HG03097 (cell line): ENCODE results near the gene GRM7.

Experiments used
- ATAC-seq: cut with Tn5 transposase; IDR thresholded peaks from one replicate; pipeline ENCODE4 v1.9.1; 2021; ENCODE audit not compliant: unreplicated experiment, low FRiP score

Gene GRM7

DNA sequence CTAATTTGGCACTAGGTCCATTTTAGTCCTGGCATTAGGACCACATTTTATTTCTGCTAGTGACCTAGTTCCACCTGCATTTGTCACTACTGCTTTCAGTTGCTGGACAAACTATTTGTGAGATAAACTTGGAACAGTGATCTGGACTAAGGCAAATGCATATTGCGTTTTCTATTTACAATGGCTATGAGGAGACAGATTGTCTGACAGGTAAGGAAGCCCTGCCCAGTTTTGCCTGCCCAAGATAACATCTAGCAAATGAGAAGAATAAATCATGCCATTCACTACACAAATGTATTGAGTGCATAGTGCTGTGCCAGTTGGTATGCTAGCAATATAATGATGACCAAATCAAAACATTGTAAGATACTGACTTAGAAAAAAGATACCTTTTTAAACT lies 245.7 kb downstream of the GRM7 start:
- no peak for ATAC-seq

DNA sequence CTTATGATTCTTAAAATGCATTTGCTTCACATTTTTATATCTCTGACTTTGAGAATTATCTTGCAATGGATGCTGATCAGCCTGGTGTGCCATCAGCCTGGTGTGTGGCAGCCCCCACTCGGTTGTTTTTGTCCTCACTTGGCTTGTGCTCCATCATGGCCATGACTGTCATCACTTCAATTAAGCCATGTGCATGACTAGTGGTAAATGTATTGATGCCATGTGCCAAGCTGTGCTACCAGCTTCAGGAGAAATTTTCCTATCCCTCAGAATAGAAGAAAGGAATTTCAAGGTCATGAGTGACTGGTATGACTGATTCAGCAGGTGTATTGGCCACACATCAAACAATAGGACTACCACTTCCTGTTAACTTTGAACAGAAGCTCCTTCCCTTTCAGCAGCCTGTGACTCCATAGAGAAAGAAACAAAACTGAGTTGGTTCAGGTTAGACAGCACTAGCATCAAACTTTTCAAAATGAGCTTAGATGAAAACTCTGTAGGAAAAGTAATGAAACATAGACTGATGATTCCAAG lies 251.7 kb downstream of the GRM7 start:
- no peak for ATAC-seq

DNA sequence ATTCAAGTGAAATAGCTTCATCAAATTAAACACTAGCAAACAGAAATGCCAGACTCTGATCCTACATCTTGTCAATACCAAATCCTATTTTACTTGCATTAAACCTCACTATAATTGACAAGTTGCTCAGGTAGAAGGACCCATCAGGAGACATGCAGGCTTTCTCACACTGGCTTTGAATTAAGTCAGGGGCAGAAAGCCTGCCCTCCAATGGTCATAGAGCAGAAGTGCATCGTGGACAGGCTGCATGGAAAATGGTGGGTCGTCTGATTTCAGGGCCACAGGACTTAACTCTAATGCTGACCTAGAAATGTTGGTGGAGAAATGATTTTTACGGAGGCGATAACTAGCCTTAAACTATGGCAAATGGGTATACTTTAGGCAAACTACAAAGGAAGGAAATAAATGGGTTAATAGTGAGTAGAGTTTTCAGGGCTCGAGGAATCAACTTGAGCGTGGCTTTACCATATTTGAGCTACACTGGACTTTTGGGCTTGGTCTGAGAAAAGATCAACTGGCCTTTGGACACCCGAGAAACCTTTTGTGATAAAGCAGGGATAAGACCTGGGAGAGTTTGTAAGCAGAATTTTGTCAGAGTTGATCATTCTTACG lies 283.9 kb downstream of the GRM7 start:
- no peak for ATAC-seq

DNA sequence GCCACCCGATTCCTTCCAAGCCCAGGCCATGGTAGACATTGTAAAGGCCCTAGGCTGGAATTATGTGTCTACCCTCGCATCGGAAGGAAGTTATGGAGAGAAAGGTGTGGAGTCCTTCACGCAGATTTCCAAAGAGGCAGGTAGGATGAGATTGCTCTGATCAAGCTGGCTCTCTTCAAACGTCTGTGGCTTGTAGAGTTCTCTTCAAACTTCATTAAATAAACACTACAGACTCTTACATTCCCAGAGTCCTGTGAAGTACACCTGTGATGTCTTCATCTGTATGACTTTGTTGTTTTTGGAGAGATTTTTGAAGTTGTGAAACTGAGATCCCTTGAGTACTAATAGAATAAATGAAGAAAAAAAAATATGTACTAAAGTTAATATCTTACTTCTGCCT lies 285.6 kb downstream of the GRM7 start:
- ATAC-seq: no peak

- no peak for ATAC-seq
Observed at GRCh38 chr3:7158516-7158915, 297.6 kb downstream of the GRM7 start.

- ATAC-seq: no peak
Observed at GRCh38 chr3:7160689-7161088, 299.8 kb downstream of the GRM7 start.

DNA sequence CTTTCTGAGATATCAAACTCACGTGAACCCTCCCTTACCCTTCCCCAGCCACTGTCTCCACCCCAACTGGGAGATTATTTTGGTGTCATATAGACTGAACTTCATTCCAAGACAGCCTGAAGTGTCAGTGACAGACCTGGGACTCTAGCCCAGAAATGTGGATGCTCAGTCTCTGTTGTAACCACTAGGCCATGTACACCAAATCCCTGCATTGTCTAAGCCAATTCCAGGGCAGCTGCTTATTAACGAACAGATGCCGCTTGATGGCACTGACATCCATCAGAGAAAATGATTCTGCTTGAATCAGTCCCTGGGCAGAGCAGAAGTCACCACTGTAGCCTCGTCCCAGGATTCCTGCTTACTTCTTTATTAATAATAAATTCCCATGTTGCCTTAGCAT lies 305.5 kb downstream of the GRM7 start:
- no peak for ATAC-seq

DNA sequence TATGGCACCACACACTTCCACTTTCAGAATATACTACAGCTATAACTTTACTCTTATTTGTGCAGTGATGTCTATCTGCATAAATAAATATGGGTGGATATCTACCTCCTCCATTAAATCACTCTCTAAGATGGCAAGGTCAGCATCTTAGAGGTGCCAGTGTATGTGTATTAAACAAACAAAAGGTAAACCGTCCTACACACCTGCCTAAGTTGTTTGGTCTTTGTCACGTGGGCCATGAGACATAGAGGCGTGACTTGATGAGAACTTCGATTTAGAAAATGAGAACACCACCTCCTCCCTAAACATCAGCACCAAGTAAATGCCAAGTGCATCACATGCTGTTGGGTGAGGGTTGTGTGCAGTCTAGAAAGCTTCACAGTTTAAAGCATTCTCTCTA lies 310.6 kb downstream of the GRM7 start:
- no peak for ATAC-seq

GRCh38 chr3:7172996-7173395 lies 312.1 kb downstream of the GRM7 start:
- no peak for ATAC-seq

DNA sequence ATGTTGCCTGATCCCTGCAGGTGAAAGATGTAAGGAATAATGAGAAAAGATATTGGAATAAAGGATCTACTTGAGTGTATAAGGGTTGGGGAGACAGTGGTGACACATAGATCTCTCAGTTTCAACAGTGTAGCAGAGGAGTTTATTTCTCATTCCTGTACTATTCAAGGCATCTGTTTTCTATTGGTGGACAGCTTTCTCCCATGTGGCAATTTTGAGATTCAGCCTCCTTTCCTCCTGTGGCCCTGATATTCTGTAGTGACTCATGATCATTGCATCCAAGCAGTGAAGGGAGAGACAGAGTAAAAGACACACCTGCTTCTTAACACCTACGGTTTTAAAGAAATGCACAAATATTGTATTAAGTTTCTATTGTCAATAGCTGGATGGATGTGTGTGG lies 327.6 kb downstream of the GRM7 start:
- no peak for ATAC-seq

DNA sequence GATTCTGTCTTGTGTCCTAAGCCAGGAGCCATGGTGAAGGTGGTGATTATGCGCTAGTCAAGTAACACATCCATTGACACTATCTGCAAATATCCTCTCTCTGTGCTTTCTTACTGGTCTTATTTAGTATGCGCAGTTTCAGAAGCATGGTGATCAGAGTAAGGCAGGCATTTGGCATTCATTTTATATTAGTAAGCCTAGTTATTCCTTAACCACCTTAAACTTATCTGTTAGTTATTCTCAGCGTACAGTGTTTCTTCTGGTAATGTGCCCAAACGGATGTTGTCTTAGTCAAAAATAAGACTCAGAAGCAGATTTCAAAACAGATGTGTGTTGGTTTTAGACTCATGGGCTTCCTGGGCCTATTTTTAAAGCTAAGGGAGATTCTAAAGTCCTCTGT lies 329.2 kb downstream of the GRM7 start:
- no peak for ATAC-seq

DNA sequence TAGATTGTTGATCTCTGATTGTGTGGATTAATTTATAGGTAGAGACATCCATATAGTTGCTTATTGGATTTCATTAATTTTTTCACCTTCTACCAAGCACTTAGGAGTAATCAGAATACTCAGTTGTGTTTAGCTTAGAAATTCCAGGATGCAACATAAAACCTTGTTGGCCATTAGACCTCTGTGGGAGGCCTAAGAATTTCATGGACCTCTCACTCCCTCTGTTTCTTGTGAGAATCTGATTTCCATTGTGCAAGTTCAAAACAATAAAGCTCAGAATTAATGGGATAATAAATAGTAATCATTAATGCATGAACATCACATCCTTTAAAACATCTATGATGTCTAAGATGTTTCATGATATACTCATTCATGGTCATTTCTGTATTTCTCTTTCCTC lies 332.4 kb downstream of the GRM7 start:
- no peak for ATAC-seq

GRCh38 chr3:7194071-7194835 lies 333.3 kb downstream of the GRM7 start:
- no peak for ATAC-seq

DNA sequence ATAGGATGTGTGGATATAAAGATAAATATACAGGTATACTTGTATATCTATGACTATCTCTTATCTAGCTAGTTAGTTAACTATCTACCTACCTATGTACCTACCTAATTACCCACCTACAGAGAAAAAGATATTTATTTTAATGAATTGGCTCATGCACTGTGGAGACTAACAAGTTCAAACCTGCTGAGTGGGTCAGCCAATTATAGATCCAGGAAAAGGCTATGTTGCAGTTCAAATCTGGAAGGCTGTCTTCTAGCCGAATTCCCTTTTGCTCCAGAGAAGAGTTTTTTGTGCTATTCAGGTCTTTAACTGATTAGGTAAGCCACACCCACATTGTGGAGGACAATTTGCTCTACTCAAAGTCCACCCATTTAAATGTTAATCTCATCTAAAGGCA lies 335.0 kb downstream of the GRM7 start:
- no peak for ATAC-seq

DNA sequence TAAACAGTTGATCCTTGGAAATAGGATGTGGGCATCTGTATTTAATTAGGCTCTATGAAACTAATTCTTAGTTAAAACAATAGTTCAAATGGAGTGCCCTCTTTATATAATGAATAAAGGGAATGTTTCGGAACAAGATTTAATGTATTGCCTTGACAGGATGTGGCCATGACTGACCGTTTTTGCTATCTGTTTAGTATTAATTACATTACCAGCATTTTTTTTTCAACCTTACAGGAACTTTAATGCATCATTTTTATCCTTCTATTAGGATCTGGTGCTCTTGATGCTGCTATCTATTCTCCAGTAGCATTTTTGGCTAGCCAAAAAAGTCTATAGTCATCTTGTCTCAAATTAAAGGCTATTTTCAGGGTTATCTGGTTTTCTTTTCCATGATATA lies 340.9 kb downstream of the GRM7 start:
- no peak for ATAC-seq

GRCh38 chr3:7203969-7204847 lies 343.3 kb downstream of the GRM7 start:
- ATAC-seq: peak; percentile 49

DNA sequence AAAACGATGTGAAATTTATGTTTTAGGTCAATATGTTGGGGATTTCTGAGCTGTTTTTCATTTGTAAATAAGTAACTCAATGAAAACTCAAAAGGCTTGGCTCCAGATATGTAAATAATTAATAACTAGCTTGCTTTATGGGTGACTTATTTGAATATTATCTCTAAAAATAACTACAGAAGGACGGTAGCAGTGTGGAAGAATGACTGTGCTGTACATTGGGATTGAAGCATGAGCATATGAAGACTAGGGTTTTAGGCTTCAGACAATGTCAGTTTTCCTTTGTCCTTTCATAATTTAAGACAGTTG lies 343.9 kb downstream of the GRM7 start:
- peak; percentile 37 for ATAC-seq

DNA sequence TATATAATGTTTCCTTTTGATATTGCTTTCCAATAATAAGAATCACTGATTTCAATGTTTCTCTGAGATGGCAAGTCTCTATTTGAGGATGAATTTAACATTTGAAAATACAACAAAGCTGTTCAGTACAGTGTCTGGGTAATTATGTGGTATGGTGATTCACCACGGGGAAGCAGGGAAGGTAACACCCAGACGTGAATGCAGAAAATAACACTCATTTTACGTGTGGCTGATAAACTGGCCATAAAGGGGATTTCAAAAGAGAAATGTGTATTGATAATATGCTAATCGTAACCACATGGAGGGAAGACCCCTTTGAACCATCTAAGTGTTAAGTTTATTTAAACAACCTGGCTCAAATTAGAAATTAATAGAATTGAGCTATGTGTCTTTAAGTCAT lies 344.6 kb downstream of the GRM7 start:
- ATAC-seq: peak; percentile 43

DNA sequence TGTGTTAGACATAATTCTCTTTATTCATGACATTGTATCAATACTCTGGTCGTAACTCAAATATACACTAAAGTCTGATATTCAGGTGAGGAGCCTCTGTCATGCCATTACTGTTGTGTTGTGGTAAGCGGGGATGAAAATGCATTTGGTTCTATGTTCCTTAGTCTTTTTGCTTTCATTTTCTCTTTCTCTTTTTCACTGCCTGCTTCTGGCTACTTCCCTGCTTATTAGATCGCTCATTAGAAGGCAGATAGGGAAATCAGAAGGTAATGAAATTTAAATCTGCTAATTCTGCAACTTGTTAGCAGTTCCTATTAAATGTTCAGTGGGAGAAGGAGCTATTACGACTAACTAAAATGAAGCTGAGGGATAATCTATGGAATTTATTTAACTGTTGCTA lies 345.0 kb downstream of the GRM7 start:
- ATAC-seq: peak; percentile 66

GRCh38 chr3:7207125-7207524 lies 346.2 kb downstream of the GRM7 start:
- ATAC-seq: no peak

GRCh38 chr3:7207928-7208327 lies 347.0 kb downstream of the GRM7 start:
- ATAC-seq: no peak
